Measurements from ENCODE around the gene FBXL17. TPM values are rescaled to one million over a fixed set of nuclear protein-coding genes. Genes with fewer than 3 reads are reported as not detected.

Gene FBXL17
- total RNA-seq, 2 donors from 2014 or later, result 3.1 to 7.0 TPM

DNA sequence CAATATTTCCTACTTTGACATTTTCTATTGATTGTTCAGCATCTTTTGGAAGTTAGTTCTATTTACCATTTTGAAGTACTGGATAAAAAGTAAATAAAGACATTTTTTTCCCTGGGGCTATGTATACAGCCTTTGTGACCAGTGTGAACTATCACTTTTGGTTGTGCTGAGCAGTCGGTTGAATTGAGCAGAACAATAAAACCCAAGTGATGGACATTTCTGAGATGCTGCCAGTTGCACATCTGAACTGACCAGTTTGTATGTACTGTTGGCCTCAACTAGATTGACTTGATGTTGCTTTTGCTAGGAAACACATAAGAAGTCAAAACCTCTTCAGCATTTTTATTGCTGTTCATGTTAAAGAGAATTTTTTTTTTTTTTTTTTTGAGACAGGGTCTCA lies 451.0 kb downstream of the FBXL17 start:
- Mint-ChIP-seq H3K27ac (no peak overlapping the region), H3K36me3 (no peaks in the 10 kb centered on the region), H3K9me3 (no peaks in the 10 kb centered on the region)
- ATAC-seq, result no peak
- DNase-seq (ENCODE audit: low spot score in 2 of 2), result no peak

DNA sequence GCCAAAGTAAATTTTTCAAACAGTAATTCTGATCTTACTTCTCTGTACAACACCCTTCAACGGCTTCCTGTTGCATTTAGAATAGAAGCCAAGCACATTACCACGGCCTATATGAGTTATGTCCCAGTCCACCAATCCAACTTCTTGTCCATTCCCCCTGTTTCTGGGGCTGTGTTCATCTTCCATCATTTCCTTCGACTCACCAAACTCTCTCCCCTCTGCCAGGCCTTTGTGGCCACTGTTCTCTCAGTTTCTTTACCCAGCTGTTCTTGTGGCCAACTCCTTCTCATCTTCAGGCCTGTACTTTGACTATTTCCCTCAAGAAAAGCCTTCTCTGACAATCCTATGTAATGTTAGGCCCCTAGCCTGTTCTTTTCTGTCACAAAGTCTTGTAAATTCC lies 451.8 kb downstream of the FBXL17 start:
- peak overlapping the region in 1 of 2 donors; percentile 75 for H3K27ac Mint-ChIP-seq
- DNase-seq (ENCODE audit: low spot score in 2 of 2) (no peak), ATAC-seq (peak; percentile 49 to 56)
- peaks cover 0 to 7% of the 10 kb centered on the region in 2 donors for H3K9me3 Mint-ChIP-seq
- H3K36me3 Mint-ChIP-seq, result peaks cover 0 to 4% of the 10 kb centered on the region in 2 donors

DNA sequence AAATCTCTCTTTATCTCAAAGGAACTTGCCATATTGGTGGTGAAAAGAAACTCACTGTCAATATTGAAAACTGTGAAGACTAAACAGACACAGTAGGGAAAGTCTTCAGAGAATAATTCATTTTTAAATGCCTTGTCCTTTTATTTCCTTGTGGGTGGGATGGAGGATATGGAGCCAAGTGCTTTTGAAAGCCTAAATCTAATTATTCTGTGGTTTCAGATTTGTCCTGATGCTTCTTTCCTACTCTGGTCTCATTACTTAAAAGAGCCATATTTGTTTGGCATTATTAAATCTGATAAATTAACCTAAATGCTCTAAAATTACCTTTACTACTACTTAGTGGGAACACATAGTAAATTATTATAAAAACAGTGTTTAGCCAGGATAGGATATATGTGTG lies 452.8 kb downstream of the FBXL17 start:
- H3K9me3 Mint-ChIP-seq, result peaks cover 0 to 8% of the 10 kb centered on the region in 2 donors
- no peak overlapping the region for H3K27ac Mint-ChIP-seq
- H3K36me3 Mint-ChIP-seq, result peaks cover 0 to 4% of the 10 kb centered on the region in 2 donors
- ATAC-seq (no peak), DNase-seq (ENCODE audit: low spot score in 2 of 2) (no peak)

DNA sequence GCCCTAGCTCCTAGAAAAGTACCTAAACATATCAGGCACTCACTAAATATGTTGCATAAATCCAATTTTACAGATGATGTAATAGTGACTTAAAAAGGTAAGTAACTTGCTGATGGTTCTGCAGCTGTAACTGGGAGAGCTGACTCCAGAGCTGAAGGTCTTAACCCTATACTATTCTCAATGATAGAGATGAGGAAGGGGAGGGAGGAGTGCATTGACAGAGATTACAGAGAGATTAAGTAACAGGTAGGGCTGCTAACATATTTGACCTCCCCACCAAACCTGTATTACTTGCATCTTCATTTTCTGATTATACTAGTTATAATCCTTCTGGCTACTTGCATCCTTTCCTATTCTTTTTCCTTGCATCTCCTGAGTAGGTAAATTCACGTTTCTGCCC lies 455.8 kb downstream of the FBXL17 start:
- Mint-ChIP-seq H3K27ac (no peak overlapping the region), H3K9me3 (peaks cover 0 to 8% of the 10 kb centered on the region in 2 donors), H3K36me3 (peaks cover 0 to 4% of the 10 kb centered on the region in 2 donors)
- ATAC-seq (no peak), DNase-seq (ENCODE audit: low spot score in 2 of 2) (no peak)

DNA sequence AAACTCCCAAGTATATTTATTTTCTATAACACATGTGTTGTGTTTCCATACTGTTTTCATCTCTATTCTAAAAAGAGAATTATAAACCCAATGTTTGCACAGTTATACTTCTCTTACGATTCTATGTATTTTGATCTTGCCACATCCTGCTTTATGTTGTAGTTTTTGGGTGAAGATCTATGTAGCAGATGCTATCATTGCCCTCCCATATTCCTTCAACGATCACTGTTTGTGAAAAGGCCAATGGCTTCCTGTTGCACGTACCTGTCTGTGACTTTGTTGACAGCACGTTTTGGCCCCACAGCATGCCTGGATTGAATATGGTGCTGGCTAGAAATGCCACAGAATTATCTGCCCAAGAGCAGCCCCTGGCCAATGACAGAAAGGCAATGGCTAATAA lies 456.7 kb downstream of the FBXL17 start:
- Mint-ChIP-seq H3K27ac (no peak overlapping the region), H3K9me3 (peaks cover 0 to 8% of the 10 kb centered on the region in 2 donors), H3K36me3 (peaks cover 0 to 4% of the 10 kb centered on the region in 2 donors)
- DNase-seq (ENCODE audit: low spot score in 2 of 2), result no peak
- ATAC-seq, result no peak

DNA sequence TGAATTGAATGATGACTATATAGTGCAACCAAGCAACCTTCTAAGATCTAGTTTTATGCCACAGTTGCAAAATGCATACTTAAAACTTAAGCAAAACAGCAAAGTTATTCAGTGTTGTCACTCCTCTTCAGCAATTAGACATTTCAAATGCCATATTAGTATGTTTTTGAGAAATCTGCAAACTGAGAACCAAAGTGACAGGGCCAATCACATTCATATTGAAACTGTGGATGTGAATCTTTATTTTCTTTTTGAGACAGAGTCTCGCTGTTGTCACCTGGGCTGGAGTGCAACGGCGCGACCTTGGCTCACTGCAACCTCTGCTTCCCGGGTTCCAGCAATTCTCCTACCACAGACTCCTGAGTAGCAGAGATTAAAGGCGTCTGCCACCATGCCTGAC lies 461.9 kb downstream of the FBXL17 start:
- ATAC-seq, result peak; percentile 41 to 83
- Mint-ChIP-seq H3K27ac (peak overlapping the region in 1 of 2 donors; percentile 63), H3K9me3 (peaks cover 0 to 6% of the 10 kb centered on the region in 2 donors), H3K36me3 (peaks cover 0 to 7% of the 10 kb centered on the region in 2 donors)
- peak in 1 of 2 donors; percentile 39 for DNase-seq (ENCODE audit: low spot score in 2 of 2)

DNA sequence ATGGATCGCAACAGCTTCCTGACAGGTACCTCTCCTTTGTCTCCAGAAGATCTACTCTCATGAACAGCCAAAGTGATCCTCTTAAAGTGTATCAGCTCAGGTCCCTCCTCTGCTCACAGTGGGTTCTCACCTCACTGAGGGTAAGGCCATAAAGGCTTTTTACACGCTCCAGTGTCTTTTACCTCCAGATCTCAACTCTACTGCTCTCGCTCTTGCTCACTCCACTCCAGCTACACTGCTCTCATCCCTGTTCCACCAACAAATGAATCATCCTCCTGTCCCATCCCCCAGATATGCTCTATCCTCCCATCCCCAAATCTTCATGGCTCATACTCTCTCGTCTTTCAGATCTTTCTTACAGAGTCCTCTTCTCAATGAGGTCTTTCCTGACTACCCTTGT lies 462.5 kb downstream of the FBXL17 start:
- ATAC-seq, result peak; percentile 20 to 52
- Mint-ChIP-seq H3K9me3 (peaks cover 0 to 6% of the 10 kb centered on the region in 2 donors), H3K27ac (peak overlapping the region in 1 of 2 donors; percentile 63), H3K36me3 (peaks cover 0 to 7% of the 10 kb centered on the region in 2 donors)
- no peak for DNase-seq (ENCODE audit: low spot score in 2 of 2)

DNA sequence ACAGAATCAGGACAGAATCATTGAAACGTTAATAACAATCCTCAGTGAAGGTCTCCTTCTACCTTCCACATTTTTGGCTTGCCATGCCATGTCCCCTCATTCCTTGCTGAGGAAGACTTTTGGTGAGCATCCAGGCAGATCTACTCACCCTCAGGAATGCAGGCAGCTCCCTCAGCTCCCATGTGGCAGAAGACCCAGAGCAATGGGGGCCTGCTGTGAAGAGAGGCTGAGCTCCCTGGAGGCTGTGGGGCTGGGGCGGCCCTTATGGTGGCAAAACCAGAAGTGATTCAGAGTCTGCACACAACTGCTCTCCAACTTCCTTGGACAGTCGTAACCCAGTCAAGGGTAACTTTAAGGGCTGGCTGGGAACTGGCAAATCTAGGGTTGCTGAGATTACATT lies 463.9 kb downstream of the FBXL17 start:
- H3K27ac Mint-ChIP-seq, result no peak overlapping the region
- peaks cover 0 to 7% of the 10 kb centered on the region in 2 donors for H3K36me3 Mint-ChIP-seq
- ATAC-seq (no peak), DNase-seq (ENCODE audit: low spot score in 2 of 2) (no peak)
- H3K9me3 Mint-ChIP-seq, result peaks cover 3 to 6% of the 10 kb centered on the region in 2 donors

DNA sequence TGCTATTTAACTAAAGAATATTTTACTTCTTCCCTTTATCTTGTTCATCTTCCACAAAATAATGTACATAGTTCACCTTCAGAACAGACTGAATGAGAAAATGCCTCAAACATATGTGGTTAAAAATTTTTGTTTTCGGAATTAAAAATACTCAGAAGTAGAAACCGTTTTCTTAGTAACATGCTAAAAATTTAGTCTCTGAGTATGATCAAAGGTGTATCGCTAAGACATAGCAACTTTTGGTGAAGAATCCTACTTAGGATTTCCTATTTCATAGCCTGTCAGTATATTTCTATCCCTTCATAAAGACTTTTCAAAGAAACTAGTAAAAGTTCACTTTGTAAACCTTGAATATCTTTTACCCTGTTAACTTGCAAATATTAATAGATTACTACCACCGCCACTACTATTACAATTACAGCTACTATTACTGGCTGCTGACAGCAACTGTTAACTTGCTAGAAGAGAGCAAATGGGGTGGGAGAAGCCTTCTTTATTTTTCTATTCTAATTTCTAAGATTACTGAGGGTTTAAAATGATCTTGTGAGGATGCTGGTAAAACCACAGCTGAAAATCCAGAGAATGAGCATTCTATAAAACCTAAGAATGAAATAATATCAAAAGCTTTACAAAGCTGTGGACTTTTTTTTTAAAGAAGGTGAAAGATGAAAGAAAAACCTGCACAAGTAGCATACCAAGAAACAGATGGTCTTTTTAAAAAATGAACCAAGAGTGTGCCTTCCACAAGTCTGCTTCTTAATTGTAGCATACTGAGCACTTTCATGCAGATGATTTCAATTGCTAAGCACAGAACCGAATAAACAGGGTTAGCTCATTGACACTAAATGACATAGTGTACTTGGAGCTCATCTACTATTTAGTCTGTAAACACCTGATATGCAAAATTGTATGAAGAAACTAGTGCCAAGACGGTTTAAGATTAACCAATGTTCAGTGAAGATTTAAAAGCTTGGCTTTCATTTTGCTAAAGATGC lies 464.9 kb downstream of the FBXL17 start:
- Mint-ChIP-seq H3K27ac (no peak overlapping the region), H3K36me3 (peaks cover 0 to 7% of the 10 kb centered on the region in 2 donors), H3K9me3 (peaks cover 4 to 6% of the 10 kb centered on the region in 2 donors)
- DNase-seq (ENCODE audit: low spot score in 2 of 2), result no peak
- ATAC-seq, result peak in 1 of 2 donors; percentile 36

DNA sequence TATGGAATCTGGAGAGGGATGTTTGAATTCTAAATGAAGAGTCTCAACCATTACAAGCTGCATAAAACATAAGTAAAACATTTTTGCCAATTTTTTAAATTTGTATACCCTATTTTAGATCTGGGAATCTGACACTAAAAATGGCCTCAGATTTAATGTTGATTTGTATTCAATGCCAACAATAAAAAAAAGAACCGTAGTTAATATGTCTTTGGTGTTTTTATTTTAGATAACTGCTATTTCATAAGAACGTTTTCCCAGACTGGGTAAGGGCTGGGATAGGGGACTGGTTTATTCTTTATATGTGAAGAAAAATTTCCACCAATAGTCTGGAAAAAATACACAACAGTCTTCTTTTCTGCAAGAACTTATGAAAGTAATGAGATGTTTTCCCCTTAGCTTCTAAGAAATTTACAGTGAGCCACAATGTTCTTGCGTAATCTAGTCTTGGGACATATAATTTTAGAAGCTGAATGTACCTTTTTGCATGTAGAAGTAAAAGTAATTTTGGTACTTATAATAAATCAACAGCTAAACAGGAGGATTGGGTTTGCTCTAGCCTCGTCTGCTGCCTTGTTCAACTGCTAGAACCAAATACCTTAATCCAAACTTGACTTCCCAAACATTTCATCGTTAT lies 466.6 kb downstream of the FBXL17 start:
- no peak for ATAC-seq
- Mint-ChIP-seq H3K9me3 (peaks cover 4 to 6% of the 10 kb centered on the region in 2 donors), H3K36me3 (peaks cover 0 to 7% of the 10 kb centered on the region in 2 donors), H3K27ac (no peak overlapping the region)
- no peak for DNase-seq (ENCODE audit: low spot score in 2 of 2)

DNA sequence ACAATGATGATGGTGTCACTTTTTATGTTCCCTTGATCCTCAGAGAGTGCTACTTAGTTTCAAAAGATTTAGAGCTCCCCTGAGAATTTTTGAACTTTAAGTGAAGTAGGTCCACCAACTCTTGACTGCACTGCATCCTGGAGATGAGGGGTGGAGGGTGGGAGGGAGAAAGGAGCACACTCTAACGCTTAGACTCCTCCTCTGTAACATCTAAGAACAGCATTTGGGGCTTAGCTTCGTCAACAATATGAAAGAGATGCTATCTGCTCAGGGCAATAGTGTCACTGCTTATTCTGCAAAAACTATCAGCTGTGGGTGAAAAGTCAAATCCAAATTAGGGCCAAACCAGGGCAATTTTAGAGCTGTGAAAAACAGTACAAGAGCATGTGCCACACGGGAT lies 468.4 kb downstream of the FBXL17 start:
- Mint-ChIP-seq H3K27ac (no peak overlapping the region), H3K36me3 (peaks cover 0 to 5% of the 10 kb centered on the region in 2 donors), H3K9me3 (peaks cover 0 to 4% of the 10 kb centered on the region in 2 donors)
- DNase-seq (ENCODE audit: low spot score in 2 of 2) (no peak), ATAC-seq (no peak)

DNA sequence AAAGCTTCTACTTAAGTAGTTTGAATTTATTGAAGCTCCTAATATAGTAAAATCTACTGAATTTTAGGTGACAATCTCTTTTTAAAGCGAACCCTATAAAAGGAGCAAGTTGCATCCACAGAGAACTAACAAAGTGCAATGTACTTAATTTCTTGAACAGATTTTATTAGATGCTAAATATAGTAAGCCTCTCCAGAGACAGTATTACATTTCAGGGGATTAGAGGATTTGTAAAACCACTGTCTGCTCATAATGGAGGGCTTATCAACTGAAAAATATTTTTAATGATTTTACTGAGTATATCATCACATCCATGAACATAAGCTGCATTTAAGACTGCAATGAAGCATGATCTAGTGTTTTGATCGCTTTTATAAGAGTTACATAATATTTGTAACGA lies 481.2 kb downstream of the FBXL17 start:
- no peak for ATAC-seq
- peaks cover 7 to 10% of the 10 kb centered on the region in 2 donors for H3K9me3 Mint-ChIP-seq
- peaks cover 6 to 8% of the 10 kb centered on the region in 2 donors for H3K36me3 Mint-ChIP-seq
- no peak overlapping the region for H3K27ac Mint-ChIP-seq
- no peak for DNase-seq (ENCODE audit: low spot score in 2 of 2)

DNA sequence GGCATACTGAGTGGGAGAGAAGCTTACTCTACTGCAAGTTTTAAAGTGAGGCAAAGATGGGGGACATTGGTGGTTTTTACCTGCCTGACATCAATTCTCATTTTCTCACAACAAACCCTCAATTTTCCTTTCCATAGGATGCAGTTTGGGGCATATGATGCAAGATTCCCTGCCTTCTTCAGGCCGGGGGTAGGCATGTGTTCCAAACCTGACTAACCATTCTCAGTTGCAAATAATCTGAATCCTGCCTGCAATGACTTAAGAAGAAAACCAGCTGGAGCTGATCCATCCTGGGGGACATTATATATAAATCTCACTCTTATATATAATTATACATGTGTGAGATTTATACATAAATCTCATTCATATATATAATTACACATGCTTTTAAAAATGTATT lies 487.5 kb downstream of the FBXL17 start:
- Mint-ChIP-seq H3K36me3 (peaks cover 0 to 8% of the 10 kb centered on the region in 2 donors), H3K9me3 (peaks cover 3 to 9% of the 10 kb centered on the region in 2 donors), H3K27ac (no peak overlapping the region)
- DNase-seq (ENCODE audit: low spot score in 2 of 2) (no peak), ATAC-seq (no peak)

DNA sequence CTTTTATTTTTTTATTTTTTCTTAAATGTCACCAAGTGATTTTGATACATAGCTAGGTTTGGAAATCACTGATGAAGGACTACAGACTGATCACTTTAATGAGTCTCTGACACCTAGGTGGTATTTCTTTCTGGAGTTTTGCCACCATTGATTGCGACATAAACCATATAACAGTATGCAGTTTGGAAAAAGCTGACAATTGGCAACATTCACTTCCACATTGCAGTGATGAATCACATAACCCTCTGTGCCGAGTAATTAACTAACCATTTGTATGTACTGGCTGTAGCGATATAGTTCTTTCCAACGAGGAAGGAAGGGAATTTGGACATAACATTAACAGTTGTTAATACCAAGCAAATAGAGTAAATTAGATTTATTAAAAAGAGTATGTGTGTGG lies 488.3 kb downstream of the FBXL17 start:
- Mint-ChIP-seq H3K36me3 (peaks cover 0 to 1% of the 10 kb centered on the region in 2 donors), H3K9me3 (peaks cover 0 to 9% of the 10 kb centered on the region in 2 donors), H3K27ac (no peak overlapping the region)
- ATAC-seq, result no peak
- no peak for DNase-seq (ENCODE audit: low spot score in 2 of 2)

DNA sequence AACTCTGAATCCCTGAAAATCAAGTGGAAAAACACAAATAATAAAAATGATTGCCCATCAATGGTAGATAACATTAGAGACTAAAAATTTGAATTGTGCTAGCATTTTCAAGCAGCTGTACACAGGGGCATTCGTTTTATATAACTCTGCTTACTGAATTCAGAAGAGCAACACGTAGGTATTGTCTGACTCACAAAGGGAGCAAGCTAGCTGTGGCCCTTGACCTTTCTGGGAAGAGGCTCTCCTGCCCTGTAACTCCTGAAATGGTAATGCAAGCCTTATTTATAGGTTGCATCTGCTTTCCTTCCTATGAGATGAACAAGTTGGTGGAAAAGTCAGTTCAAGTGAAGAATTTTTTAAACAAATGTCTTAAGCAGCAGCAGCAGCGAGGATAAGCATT lies 492.5 kb downstream of the FBXL17 start:
- no peaks in the 10 kb centered on the region for H3K36me3 Mint-ChIP-seq
- ATAC-seq, result peak in 1 of 2 donors; percentile 66
- H3K9me3 Mint-ChIP-seq, result peaks cover 0 to 9% of the 10 kb centered on the region in 2 donors
- no peak for DNase-seq (ENCODE audit: low spot score in 2 of 2)
- H3K27ac Mint-ChIP-seq, result no peak overlapping the region

DNA sequence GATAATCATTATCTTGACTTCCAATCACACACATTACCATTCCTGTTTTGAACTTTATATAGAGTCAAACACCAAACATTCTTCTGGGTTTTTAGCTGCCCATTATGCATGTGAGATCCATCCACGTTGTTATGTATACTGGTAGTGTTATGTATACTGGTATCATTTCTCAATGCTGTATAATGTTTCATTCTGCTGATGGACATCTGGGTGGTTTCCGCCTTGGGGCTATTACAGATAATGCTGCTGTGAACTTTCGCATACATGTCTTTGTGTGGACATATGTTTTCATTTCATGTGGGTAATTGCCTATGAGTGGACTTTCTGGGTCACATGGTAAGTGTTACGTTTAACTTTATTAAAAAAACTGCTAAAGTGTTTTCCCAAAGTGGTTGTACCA lies 493.4 kb downstream of the FBXL17 start:
- DNase-seq (ENCODE audit: low spot score in 2 of 2), result no peak
- ATAC-seq, result no peak
- Mint-ChIP-seq H3K9me3 (peaks cover 0 to 9% of the 10 kb centered on the region in 2 donors), H3K27ac (no peak overlapping the region), H3K36me3 (no peaks in the 10 kb centered on the region)

Measured in activated naive CD4-positive, alpha-beta T cell treated with anti-CD3 and anti-CD28 coated beads, Interleukin-2, amount 50 U/mL, for 72 hours (primary cell).